Bronchial epithelial cell (primary cell): ENCODE data around the gene DLL1. TPM values are rescaled to one million over a fixed set of nuclear protein-coding genes. Genes with fewer than 3 reads are reported as not detected.

ENCODE experiments used
- DNase-seq: peaks from one replicate; pipeline ENCODE4 v3.0.0-alpha.2; 2010; ENCODE audit warnings: low read depth
- FAIRE-seq: peaks from 2 replicates; lab custom pipeline; 2011; peaks lifted over from hg19 to GRCh38; lab: Jason Lieb, UNC
- H3K27me3 ChIP-seq: 2 replicates; pipeline ENCODE4 v1.5.1; 2011; ENCODE audit warnings: low read length; ENCODE audit not compliant: control insufficient read depth, insufficient read depth
- H3K36me3 ChIP-seq: 2 replicates; pipeline ENCODE4 v1.5.1; 2011; ENCODE audit warnings: low read length; ENCODE audit not compliant: control insufficient read depth, insufficient read depth
- H3K4me3 ChIP-seq: 2 replicates; pipeline ENCODE4 v1.5.1; 2011; ENCODE audit warnings: mild to moderate bottlenecking, low read depth, low read length, control low read depth
- CTCF ChIP-seq: IDR thresholded peaks from 2 replicates; pipeline ENCODE4 v1.5.1; 2011; ENCODE audit warnings: mild to moderate bottlenecking, moderate library complexity, low read length, control low read depth, inconsistent platforms; ENCODE audit not compliant: insufficient read depth, severe bottlenecking
- total RNA-seq: library from RNA; depleted of rRNA; stranded (reverse); fragments of >200 nt; gene quantifications from 2 replicates; pipeline ENCODE4 v1.2.1, GENCODE V29; 2014

The DLL1 gene
- total RNA-seq, 1 donor from 2014 or later = 4.7 TPM

- H3K27me3 ChIP-seq = no peaks in the 10 kb centered on the region
- TF ChIP-seq CTCF = no peak
Measured at GRCh38 chr6:170314983-170315382, 24.1 kb upstream of the DLL1 start.

GRCh38 chr6:170313716-170314295, 22.9 kb upstream of the DLL1 start:
- no peak overlapping the region for H3K4me3 ChIP-seq
- peak; percentile 13 for FAIRE-seq
- H3K27me3 ChIP-seq = no peaks in the 10 kb centered on the region
- peaks cover 7% of the 10 kb centered on the region for H3K36me3 ChIP-seq
- no peak for TF ChIP-seq CTCF
- DNase-seq = no peak

More at GRCh38 chr6:170314983-170315382, 24.1 kb upstream of the DLL1 start:
- no peak for FAIRE-seq
- no peak overlapping the region for H3K4me3 ChIP-seq
- peaks cover 8% of the 10 kb centered on the region for H3K36me3 ChIP-seq
- DNase-seq = no peak

DNA sequence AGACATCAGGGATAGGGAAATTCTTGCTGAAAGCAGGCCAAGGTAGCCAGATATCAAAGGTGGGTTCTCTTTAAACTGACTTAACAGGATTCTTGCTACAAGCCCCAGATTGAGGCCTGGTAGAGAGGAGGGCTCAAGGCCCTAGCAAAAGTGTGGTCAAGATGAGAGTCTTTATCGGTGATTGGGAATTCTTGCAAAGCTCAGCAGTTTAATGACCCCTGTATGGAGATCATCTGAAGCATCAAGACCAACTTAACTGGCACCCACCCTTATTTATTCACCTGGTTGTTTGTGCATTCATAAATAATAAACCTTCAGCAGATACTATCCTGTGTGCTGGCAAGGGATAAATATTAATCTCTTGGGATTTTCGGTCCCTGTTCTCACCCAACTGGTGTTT, 22.0 kb upstream of the DLL1 start:
- Histone ChIP-seq H3K4me3 (no peak overlapping the region), H3K36me3 (peaks cover 6% of the 10 kb centered on the region), H3K27me3 (no peaks in the 10 kb centered on the region)
- no peak for FAIRE-seq
- TF ChIP-seq CTCF = no peak
- no peak for DNase-seq

- FAIRE-seq (no peak), DNase-seq (no peak)
- Histone ChIP-seq H3K4me3 (no peak overlapping the region), H3K36me3 (peaks cover 2% of the 10 kb centered on the region), H3K27me3 (no peaks in the 10 kb centered on the region)
- TF ChIP-seq CTCF = no peak
Measured at GRCh38 chr6:170311696-170312095, 20.8 kb upstream of the DLL1 start.

DNA sequence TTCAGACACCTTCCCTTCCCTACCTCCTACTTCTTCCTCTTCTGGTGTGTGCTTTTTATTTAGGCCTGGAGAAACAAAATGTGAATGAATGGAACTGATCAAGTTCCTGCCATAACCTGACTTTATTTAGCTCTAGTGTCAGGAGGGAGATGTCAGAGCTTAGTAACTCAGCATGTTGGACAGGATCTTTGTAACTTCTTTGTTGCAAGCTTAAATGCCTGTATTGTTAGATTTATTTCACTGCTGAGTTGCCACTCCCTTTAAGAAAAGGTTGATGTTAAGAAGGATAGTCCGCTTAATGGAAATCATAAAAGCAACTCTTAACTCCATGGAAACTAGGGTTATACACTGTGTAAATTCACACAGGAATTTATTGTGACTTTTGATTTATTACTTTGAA, 17.9 kb upstream of the DLL1 start:
- peaks cover 2% of the 10 kb centered on the region for H3K36me3 ChIP-seq
- no peaks in the 10 kb centered on the region for H3K27me3 ChIP-seq
- DNase-seq = no peak
- no peak for TF ChIP-seq CTCF
- no peak for FAIRE-seq
- no peak overlapping the region for H3K4me3 ChIP-seq

DNA sequence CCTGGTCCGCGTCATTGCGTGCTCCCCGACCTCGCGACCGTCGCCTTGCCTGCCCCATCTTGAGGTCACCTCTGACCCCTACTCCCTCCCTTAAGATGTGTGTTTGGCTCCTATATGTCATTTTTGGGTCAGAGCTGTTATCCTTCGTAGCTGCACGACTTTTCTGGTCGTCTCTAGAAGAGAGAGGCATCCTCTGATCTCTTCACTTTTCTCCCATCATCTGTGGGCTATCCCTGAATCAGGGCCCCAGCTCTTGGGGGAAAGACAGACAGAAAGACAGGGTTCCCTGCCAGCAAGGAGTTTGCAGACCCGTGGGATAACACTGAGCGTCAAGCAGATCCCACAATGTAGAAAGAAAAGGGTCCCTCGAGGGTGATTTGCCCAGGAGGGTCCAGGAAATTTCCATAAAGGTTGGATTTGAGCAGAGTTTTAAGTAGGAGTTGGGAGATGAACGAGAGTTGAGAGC, 16.2 kb upstream of the DLL1 start:
- peaks cover 2% of the 10 kb centered on the region for H3K36me3 ChIP-seq
- no peaks in the 10 kb centered on the region for H3K27me3 ChIP-seq
- FAIRE-seq (no peak), DNase-seq (no peak)
- TF ChIP-seq CTCF = no peak
- H3K4me3 ChIP-seq = peak overlapping the region; percentile 89
